DMS53 treated with DMSO at 0.1 percent for 48 hours (cell line): ENCODE results near the gene VEGFB.

Experiments used
- DNase-seq: peaks from one replicate; lab custom pipeline; 2025; ENCODE audit not compliant: unreplicated experiment; lab: John Stamatoyannopoulos, UW

The VEGFB gene

DNA sequence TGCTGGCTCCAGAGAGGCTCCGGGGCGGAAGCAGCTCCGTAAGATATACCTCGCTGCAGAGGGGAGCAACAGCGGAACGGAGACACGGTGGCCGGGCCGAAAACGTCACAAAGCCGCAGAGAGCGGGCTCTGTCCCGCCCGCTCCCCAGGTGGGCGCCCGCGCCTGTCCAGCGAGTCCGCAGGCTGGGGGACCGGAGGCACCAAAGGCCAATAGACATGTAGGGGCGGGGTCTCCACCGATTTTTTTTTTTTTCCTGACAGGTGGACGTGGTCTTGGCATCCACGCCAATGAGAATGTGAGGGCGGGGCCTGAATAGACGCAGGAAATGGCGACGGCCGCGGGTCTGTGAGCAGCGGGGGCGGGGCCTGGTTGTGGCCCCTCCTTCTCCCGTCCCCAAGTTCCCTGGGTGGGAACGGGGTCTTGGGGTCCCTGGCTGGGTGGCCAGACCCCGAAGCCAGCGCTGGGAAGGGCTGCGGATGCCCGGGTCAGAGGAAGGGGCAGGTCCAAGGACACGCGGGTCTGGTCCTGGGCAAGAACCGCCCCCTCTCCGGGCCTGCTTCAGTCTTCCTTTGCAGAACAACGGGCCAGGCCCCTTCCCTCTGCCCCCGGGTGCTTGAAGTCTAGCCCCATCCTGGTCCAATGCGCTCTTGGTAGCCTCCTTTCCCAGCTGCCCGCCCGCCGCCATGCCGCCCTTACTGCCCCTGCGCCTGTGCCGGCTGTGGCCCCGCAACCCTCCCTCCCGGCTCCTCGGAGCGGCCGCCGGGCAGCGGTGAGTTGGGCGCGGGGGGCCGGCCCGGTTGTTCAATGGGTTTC lies 4.0 kb upstream of the VEGFB start, which contains the start of gene DNAJC4:
TSS of gene DNAJC4 (plus strand) at position 378 of the 814 bp plus-strand sequence. CDS start at position 685, 307 bp downstream.
- peak; percentile 92 for DNase-seq

DNA sequence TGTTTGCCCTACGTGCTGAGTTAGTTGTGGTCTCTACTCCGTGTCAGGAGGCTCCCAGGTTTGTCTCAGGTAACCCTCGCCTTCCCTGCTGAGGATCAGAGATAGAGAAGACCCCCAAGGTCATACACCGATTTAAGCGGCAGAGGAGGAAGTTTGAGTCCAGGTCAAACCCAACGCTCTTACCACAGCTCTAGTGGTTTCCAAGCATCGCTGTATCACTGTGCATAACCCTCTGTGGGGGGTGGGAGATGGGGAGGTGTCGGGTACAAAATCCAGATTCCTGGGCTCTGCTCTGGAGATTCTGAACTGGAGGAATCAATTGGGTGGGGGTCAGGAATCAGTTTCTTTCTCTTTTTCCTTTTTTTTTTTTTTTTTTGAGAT lies 3.4 kb upstream of the VEGFB start:
- no peak for DNase-seq

DNA sequence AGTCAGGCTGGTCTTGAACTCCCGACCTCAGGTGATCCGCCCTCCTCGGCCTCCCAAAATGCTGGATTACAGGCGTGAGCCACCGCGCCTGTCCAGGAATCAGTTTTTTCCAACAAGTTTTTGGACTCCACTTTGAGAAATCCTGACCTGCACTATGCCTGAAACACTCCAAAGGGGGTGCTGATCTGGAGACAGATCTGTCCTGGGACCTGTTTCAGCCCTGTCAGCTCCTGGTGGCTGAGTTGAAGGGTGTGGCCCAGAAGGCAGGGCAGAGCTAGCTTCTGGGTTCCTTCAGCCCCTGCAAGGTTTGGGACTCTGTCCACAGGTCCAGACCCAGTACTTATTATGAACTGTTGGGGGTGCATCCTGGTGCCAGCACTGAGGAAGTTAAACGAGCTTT lies 2.8 kb upstream of the VEGFB start:
- DNase-seq, result no peak

DNA sequence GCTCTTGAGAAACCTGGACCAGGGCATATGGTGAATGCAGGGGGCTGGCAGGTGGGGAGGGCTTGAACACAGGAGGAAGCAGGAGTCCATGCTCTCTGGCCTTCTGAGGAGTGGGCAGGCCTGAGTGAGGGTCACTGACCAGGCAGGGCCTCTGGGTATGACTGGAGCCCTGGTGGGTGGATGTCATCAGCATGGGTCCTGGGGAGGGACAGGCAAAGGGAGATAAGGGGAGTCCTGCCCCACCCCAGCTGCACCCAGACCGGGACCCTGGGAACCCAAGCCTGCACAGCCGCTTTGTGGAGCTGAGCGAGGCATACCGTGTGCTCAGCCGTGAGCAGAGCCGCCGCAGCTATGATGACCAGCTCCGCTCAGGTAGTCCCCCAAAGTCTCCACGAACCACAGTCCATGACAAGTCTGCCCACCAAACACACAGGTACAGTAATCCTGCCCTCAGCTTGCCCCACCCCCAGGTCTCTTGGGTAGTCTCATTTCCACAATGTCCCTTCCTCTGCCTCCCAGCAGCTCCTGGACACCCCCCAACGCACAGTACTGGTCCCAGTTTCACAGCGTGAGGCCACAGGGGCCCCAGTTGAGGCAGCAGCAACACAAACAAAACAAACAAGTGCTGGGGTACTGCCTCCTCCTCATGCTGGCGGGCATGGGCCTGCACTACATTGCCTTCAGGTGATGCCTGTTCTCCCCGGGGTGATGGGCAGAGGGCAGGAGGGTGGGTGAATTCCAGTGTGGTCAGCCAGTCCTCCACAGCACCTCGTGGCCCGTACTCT lies 2.0 kb upstream of the VEGFB start:
- no peak for DNase-seq

DNA sequence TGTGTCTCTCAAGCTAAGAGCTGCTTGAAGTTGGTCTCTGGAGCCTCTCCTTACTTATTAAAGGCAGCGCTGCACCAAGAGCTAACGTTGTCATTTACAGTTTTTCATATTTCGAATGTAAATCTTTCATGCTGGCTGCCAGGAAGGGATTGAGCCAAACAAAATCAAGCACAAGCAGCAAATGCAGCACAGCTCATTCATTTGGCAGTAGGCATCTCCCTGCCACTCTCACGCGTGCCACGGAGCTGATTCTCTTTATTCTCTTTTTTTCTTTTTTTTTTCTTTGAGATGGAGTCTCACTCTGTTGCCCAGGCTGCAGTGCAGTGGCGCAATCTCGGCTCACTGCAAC lies 1.4 kb upstream of the VEGFB start:
- no peak for DNase-seq

DNA sequence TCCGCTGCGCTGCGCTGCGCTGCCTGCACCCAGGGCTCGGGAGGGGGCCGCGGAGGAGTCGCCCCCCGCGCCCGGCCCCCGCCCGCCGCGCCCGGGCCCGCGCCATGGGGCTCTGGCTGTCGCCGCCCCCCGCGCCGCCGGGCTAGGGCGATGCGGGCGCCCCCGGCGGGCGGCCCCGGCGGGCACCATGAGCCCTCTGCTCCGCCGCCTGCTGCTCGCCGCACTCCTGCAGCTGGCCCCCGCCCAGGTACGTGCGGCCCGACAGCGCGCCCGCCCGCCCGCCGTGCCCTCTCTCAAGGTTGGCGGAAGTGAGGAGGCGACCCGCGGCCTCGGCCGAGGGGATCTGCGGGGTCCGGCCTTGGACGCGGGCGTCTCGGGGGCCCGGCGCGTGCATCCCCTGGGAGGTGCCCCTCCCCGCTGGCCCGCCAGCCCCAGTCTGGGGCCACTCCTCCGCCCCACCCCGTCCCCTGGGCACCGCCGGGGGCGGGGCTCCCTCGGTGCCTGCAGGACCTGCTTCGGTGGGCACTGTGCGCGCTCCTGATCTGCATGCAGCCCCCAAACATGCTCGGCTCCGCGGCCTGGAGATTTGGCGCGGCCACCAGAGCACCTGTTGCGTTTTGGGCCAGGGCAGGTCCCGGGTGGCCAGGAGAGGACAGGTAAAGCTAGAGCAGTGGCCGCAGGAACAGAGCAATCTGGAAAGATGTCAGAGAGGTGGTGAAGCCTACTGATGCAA lies 429 bp downstream of the VEGFB start:
- DNase-seq, result peak; percentile 50

DNA sequence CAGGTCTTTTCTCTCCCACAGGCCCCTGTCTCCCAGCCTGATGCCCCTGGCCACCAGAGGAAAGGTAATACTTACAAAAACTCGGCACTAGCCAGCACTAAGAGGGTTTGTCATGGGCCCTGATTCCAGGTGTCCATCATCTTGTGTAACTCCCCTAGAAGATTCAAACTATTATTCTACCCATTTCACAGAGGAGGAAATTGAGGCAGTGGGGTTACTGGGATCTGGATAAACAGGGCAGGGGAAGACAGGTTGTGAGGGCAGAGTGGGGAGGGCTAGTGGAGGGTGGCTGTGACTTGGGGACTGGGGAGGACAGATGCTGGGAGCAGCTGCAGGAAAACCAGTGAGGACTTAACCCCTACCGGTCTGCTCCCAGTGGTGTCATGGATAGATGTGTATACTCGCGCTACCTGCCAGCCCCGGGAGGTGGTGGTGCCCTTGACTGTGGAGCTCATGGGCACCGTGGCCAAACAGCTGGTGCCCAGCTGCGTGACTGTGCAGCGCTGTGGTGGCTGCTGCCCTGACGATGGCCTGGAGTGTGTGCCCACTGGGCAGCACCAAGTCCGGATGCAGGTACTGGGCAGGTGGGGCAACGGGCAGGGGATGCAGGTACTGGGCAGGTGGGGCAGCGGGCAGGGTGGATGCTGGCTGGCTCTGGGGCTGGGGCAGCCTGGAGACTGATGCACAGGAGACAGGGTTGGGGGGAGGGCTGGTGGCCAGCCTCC lies 1.2 kb downstream of the VEGFB start:
- no peak for DNase-seq

DNA sequence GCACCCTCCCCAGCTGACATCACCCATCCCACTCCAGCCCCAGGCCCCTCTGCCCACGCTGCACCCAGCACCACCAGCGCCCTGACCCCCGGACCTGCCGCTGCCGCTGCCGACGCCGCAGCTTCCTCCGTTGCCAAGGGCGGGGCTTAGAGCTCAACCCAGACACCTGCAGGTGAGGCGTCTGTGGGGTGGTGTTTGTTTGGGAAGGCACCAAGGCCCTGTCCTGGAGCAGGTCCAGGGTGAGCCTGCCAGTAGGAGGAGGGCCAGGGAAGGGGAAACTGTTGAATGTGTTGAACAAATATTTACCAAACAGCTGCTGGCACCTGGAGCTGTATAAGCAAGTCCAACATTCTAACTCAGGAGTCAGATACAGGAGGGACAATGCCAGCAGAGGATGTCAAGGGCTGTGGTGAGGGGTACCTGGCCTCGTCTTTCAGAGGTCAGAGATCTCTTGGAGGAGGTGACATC lies 3.1 kb downstream of the VEGFB start:
- peak; percentile 98 for DNase-seq

DNA sequence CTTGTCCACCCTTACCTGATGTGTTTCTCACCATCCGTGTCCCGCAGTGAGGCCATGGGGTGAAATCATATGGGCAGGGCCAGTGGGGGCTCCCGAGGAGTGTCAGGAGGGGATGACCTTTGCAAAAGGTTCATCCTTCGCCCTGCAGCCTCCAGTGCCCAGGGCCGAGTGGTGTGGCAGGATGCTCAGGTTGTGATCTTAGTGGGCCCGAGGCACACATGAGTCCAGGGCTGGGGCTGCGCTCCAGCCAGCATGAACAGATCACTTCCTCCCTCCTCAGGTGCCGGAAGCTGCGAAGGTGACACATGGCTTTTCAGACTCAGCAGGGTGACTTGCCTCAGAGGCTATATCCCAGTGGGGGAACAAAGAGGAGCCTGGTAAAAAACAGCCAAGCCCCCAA lies 3.7 kb downstream of the VEGFB start:
- DNase-seq, result peak; percentile 71

DNA sequence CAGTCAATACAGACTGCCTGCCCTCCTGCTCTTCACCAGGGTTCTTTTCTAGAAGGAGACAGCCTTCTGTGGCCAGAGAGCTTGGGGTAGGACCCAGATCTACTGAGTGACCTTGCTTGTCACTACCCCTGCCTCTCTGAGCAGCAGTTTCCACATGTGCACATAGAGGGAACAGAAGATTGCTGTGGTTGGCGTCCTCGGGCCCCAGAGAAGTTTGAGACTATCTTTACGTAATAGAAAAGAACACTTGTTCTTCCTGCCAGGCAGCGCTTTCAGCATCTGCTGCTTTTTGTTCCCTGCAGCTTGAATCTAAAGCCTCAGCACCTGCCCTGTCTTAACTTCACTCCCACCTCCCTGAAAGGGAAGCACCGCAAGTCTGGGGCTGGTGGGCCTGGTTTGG lies 4.6 kb downstream of the VEGFB start:
- DNase-seq, result no peak

DNA sequence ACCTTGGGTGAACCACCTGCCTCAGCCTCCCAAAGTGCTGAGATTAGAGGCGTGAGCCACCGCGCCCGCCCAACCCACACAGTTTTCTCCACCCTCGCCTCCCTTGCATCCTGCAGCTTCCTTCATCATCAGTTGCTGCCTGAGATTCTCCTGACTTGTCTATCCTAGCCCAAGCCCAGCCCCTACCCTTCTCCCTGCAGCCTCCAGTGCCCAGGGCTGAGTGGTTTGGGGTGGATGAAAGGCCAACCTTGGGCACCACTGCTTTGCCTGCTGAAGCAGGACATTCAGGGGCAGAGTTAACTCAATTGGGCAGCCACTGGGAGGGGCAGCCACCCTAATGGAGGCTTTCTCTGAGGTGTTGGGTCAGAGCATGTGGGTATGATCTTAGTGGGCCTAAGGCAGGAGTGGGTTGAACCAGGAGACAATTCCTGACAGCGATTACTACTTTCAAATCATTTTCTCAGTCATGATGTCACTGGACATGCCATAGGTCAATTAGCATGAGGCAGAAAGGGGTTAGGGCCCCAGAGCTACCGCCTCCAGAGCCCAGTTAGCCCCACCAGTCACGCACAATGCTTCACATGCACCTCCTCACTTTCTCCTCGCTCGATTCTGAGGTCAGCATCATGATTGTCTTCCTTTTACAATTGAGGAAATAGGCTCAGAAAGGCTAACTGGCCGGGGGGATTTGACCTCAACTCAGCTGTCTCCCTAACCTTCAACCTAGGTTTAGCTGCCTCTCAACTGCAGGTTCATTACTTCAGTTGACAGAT lies 5.5 kb downstream of the VEGFB start:
- DNase-seq, result no peak

DNA sequence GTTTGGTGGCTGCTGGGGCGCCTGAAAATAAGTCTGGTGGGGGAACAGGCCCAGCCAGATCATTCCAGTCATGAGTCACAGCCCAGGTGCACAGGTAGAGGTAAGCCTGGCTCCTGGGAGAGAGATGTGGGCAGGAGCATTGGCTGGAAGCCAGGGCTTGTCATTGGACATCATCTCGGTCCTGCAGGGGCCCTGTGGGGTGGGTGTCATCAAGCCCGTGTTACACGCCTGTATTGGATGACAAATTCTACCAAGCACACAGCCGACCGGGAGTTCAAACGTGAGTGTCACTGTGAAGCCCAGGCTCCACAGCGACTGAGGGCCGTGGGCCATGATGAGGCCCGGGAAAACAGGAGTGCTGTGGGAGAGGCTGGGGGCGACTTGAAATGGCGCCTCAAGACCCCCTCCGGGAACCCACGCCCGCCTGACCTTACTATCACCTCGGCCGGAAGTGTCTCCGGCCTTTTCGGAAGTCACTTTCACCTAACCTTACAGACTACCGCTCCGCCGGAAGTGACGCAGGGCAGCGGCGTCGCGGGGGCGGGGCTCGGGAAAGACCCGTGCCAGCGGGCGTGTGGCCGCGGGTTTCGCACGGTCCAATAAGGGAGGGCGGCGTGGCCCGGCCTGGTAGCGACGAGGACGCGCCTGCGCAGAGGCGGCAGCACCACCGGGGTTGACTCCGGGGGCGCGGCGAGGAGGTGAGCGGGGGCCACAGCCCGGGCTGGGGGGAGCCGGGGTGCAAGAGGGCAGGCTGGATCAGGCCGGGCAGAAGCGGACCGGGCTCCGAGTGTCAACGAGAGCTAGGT lies 6.3 kb downstream of the VEGFB start, which contains the start of gene FKBP2:
TSS of gene FKBP2 (plus strand) at position 661 of the 806 bp plus-strand sequence. CDS start 1,293 bp downstream, outside the sequence.
- DNase-seq, result peak; percentile 90

DNA sequence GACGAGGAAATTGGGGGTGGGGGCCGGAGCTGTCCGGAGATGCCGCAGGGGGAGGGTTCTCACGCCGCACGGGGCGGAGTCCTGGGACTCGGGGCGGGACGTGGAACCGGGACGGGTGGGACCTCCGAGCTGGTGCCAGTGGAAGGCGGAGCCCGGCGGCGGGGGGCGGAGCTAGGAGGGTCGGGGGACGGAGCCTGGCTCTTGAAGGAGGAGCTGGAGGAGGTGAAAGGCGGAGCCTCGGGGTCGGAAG lies 6.8 kb downstream of the VEGFB start:
- DNase-seq, result no peak

DNA sequence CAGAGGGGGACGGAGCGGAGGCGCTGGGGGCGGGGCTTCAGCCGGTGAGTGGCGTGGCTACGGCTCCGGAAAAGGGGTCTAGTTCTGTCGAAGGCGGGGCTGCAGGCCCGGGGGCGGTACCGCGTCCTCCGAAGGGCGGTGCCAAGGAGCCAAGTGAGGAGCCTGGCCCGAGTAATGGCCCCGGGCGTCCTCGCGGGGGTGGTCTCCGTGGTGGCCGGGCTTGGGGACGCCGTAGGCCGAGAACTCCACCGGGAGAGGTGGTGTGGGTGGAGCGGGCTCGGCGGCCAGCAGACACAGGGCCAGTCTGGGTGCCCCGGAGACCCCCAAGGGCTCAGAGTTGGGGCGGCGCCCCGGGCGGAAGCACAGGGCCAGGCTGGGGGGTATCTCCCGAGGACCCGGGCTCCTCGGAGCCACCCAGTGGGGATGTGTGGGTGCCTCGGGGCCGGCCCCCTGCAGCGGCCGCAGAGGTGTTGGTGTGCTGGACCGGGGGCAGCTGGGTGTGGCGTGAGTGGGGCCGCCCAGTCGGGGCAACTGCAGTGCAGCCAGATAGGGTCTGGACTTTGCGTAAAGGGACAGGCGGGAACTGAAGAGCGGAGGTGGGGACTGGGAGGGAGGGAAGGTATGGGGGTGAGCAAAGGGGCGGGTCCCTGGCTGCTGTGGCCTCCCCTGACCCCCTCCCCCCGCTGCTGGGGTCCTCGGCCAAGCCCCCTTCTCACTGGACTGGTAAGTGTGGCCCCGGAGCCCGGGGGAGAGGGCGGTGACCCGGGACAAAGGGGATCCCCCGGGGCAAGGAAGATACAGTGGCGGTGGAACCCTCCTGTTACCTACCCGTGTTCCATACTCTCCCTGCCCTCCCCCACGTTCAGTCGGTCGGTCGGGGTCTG lies 7.3 kb downstream of the VEGFB start:
- peak; percentile 87 for DNase-seq

DNA sequence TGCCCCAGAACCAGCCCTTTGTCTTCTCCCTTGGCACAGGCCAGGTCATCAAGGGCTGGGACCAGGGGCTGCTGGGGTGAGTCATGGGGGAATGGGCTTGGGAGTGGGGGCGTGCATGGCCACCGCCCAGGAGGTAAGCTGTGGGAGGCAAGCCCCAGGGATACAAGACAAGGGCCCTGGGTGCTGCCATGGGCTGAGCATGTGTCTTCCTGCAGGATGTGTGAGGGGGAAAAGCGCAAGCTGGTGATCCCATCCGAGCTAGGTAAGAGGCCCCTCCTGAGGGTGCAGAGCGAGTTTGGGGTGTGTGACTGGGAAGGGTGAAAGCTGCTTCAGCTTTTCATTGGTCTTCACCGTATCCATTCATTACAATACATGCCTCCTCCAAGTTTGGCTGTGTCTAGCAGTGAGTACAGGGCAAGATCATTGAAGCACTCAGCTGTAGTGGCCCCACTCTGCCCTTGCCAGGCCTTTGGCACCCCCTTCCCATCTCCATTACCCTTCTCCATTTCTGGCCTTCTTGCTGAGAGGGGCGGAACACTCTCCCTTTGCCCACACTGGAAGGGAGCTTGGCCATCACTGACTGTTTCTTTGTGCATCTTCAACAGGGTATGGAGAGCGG lies 9.0 kb downstream of the VEGFB start:
- DNase-seq, result no peak

DNA sequence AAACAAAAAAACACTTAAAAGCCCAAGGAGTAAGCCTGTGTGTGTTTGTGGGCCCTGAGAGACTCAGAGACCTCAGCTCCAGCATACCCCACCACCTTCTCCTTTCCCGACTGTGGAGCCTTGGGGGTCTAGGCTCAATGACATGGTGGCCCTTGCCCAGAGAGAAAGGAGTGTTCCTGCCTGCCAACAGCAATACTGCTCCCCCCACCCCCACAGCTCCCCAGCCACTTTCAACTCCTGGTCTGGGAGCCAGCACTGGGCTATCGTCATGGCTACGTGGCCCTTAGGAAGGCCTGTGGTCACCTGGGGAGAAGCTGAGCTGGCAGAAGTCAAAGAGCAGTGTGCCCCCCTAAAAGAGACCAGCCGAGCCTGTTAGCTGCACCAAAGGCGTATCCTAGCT lies 9.7 kb downstream of the VEGFB start:
- DNase-seq, result no peak

DNA sequence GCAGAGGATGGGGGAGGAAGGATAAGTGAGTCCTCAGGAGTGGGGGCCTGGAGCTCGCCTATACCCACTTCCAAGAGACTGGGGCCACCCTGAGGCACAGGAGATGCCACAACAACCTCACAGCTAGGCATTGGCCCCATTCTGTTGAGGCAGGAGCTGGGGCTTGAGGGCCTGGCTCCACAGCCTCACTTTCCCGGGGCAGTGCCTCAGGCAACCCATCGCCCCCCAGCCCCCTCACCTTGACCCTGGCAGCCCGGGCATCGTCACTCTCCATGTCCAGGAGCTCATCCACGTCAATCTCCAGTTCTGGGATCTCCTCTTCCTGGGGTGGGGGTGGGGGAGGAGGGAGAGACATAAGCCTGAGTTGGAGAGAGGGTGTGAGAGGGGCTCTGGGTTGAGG lies 10.6 kb downstream of the VEGFB start:
- DNase-seq, result no peak

DNA sequence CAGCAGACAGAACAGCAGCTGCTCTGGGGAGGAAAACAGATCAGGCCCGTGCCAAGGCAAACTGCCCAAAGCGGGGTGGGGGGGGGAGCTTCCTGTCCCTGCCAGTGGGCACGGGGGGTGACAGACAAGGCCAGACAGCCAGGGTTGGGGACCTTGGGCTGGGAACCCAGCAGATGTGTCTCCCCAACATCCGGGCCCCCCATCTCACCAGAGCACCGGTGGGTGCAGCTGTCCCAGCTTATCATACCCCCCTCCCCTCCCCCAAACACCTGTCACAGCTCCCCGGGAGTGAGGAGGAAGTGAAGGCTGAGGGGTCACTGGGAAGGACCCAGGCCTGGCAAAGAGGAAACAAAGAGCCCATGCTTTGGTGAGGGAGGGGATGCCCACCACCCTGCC lies 11.0 kb downstream of the VEGFB start:
- DNase-seq, result peak; percentile 39
